Mesendoderm (in vitro differentiated cells): ENCODE measurements around the gene GFRA1.

ENCODE experiments used
- DNase-seq: peaks from one replicate; pipeline ENCODE4 v3.0.0; 2013
- H2AK5ac ChIP-seq: 2 replicates; pipeline ENCODE4 v1.6.1; 2013; ENCODE audit warnings: low read length, inconsistent platforms
- H2BK120ac ChIP-seq: 2 replicates; pipeline ENCODE4 v1.6.1; 2013; ENCODE audit warnings: low read depth, mild to moderate bottlenecking, low read length, moderate library complexity, mixed read lengths
- H2BK15ac ChIP-seq: replicated peaks from 2 replicates; pipeline ENCODE4 v1.6.1; 2013; ENCODE audit warnings: low read depth, mild to moderate bottlenecking, moderate library complexity
- H2BK5ac ChIP-seq: 2 replicates; pipeline ENCODE4 v1.6.1; 2013; ENCODE audit warnings: low read length, inconsistent platforms
- H3K18ac ChIP-seq: 2 replicates; pipeline ENCODE4 v1.6.1; 2013; ENCODE audit warnings: mild to moderate bottlenecking, low read length, mixed read lengths
- H3K23ac ChIP-seq: one replicate; pipeline ENCODE4 v1.6.1; 2013; ENCODE audit warnings: low read length
- H3K27ac ChIP-seq: 2 replicates; pipeline ENCODE4 v1.5.1; 2013; ENCODE audit warnings: low read depth, mild to moderate bottlenecking, inconsistent platforms, low read length, moderate library complexity
- H3K27me3 ChIP-seq: 2 replicates; pipeline ENCODE4 v1.6.1; 2013; ENCODE audit warnings: low read length, control low read depth, mild to moderate bottlenecking, inconsistent platforms; ENCODE audit not compliant: insufficient read depth, poor library complexity
- H3K36me3 ChIP-seq: 2 replicates; pipeline ENCODE4 v1.6.1; 2013; ENCODE audit warnings: low read length, inconsistent platforms; ENCODE audit not compliant: control insufficient read depth, insufficient read depth
- H3K4ac ChIP-seq: one replicate; pipeline ENCODE4 v1.6.1; 2013; ENCODE audit warnings: low read depth, mild to moderate bottlenecking, low read length, moderate library complexity
- H3K4me1 ChIP-seq: 2 replicates; pipeline ENCODE4 v1.6.1; 2013; ENCODE audit warnings: low read depth, low read length, inconsistent platforms; ENCODE audit not compliant: control insufficient read depth
- H3K4me2 ChIP-seq: 2 replicates; pipeline ENCODE4 v1.6.1; 2013; ENCODE audit warnings: low read length
- H3K4me3 ChIP-seq: 2 replicates; pipeline ENCODE4 v1.5.1; 2013; ENCODE audit warnings: mild to moderate bottlenecking, low read length
- H3K56ac ChIP-seq: one replicate; pipeline ENCODE4 v1.6.1; 2013; ENCODE audit warnings: low read length
- H3K79me1 ChIP-seq: 2 replicates; pipeline ENCODE4 v1.6.1; 2013; ENCODE audit warnings: low read length, inconsistent platforms
- H3K79me2 ChIP-seq: 2 replicates; pipeline ENCODE4 v1.6.1; 2013; ENCODE audit warnings: mild to moderate bottlenecking, low read length; ENCODE audit not compliant: control insufficient read depth, insufficient read depth
- H3K9ac ChIP-seq: 2 replicates; pipeline ENCODE4 v1.6.1; 2013; ENCODE audit warnings: low read length, inconsistent platforms
- H4K5ac ChIP-seq: one replicate; pipeline ENCODE4 v1.6.1; 2013; ENCODE audit warnings: low read length
- H4K8ac ChIP-seq: one replicate; pipeline ENCODE4 v1.6.1; 2013; ENCODE audit warnings: low read depth, mild to moderate bottlenecking, control low read depth, low read length, moderate library complexity
- WGBS: extraction: QIAGEN DNeasy Blood & Tissue Kit; methylation state at CpG from one replicate; pipeline ENCODE4 v1.1.7; 2013; ENCODE audit warnings: low lambda C conversion rate, missing lambda C conversion rate; ENCODE audit not compliant: insufficient coverage; ENCODE audit errors: extremely low coverage; 5-methylcytosine and 5-hydroxymethylcytosine counted together

GFRA1 gene

GRCh38 chr10:116067825-116068224 lies 205.2 kb downstream of the GFRA1 start:
- no peaks in the 10 kb centered on the region for H3K4me1 ChIP-seq
- no peak overlapping the region for H4K8ac ChIP-seq
- no peak overlapping the region for H3K18ac ChIP-seq
- H3K36me3 ChIP-seq: no peaks in the 10 kb centered on the region
- no peak overlapping the region for H3K27ac ChIP-seq
- H4K5ac ChIP-seq: no peak overlapping the region
- no peak overlapping the region for H3K9ac ChIP-seq
- no peak overlapping the region for H3K23ac ChIP-seq
- H3K79me1 ChIP-seq: no peaks in the 10 kb centered on the region
- H3K4me3 ChIP-seq: no peak overlapping the region
- no peak overlapping the region for H2BK5ac ChIP-seq
- no peaks in the 10 kb centered on the region for H3K79me2 ChIP-seq
- no CpG with 5 or more reads among the region's 7 CpGs for WGBS
- no peak for DNase-seq
- no peak overlapping the region for H3K4ac ChIP-seq
- H3K27me3 ChIP-seq: no peaks in the 10 kb centered on the region
- no peak overlapping the region for H2BK120ac ChIP-seq
- H3K56ac ChIP-seq: no peak overlapping the region
- H3K4me2 ChIP-seq: no peak overlapping the region
- H2AK5ac ChIP-seq: no peak overlapping the region
- no peak overlapping the region for H2BK15ac ChIP-seq

GRCh38 chr10:116063107-116063506 lies 209.9 kb downstream of the GFRA1 start:
- Histone ChIP-seq H2BK5ac (no peak overlapping the region), H2BK15ac (no peak overlapping the region), H3K56ac (no peak overlapping the region), H3K79me1 (no peaks in the 10 kb centered on the region), H3K4me1 (no peaks in the 10 kb centered on the region), H3K36me3 (no peaks in the 10 kb centered on the region), H3K27me3 (no peaks in the 10 kb centered on the region), H4K5ac (no peak overlapping the region), H3K27ac (no peak overlapping the region), H3K18ac (no peak overlapping the region), H3K9ac (no peak overlapping the region), H3K4ac (no peak overlapping the region), H2BK120ac (no peak overlapping the region), H3K79me2 (no peaks in the 10 kb centered on the region), H4K8ac (no peak overlapping the region), H2AK5ac (no peak overlapping the region), H3K4me2 (no peak overlapping the region), H3K23ac (no peak overlapping the region), H3K4me3 (no peak overlapping the region)
- WGBS: no CpG with 5 or more reads among the region's 4 CpGs
- DNase-seq: no peak

- no peaks in the 10 kb centered on the region for H3K4me1 ChIP-seq
- no peaks in the 10 kb centered on the region for H3K36me3 ChIP-seq
- no peak overlapping the region for H2BK15ac ChIP-seq
- no peak overlapping the region for H3K27ac ChIP-seq
- no peak overlapping the region for H3K9ac ChIP-seq
- no peak overlapping the region for H2BK120ac ChIP-seq
- no CpG with 5 or more reads among the region's 7 CpGs for whole genome bisulfite sequencing
- no peaks in the 10 kb centered on the region for H3K27me3 ChIP-seq
- no peak overlapping the region for H3K23ac ChIP-seq
- no peak overlapping the region for H2AK5ac ChIP-seq
- no peak overlapping the region for H2BK5ac ChIP-seq
- no peaks in the 10 kb centered on the region for H3K79me2 ChIP-seq
- H3K18ac ChIP-seq: no peak overlapping the region
- no peak for DNase-seq
- H3K4me2 ChIP-seq: no peak overlapping the region
- no peak overlapping the region for H4K8ac ChIP-seq
- no peak overlapping the region for H3K4me3 ChIP-seq
- no peak overlapping the region for H3K4ac ChIP-seq
- no peak overlapping the region for H3K56ac ChIP-seq
- H4K5ac ChIP-seq: no peak overlapping the region
- H3K79me1 ChIP-seq: no peaks in the 10 kb centered on the region
These were observed 212.1 kb downstream of the GFRA1 start for GRCh38 chr10:116060864-116061263.

- no CpG with 5 or more reads among the region's 7 CpGs for WGBS
- Histone ChIP-seq H3K56ac (no peak overlapping the region), H2BK5ac (no peak overlapping the region), H3K23ac (no peak overlapping the region), H3K79me1 (no peaks in the 10 kb centered on the region), H4K5ac (no peak overlapping the region), H4K8ac (no peak overlapping the region), H3K36me3 (no peaks in the 10 kb centered on the region), H3K4me1 (no peaks in the 10 kb centered on the region), H3K79me2 (no peaks in the 10 kb centered on the region), H3K4ac (no peak overlapping the region), H3K4me2 (no peak overlapping the region), H3K27me3 (no peaks in the 10 kb centered on the region), H3K18ac (no peak overlapping the region), H2AK5ac (no peak overlapping the region), H3K4me3 (no peak overlapping the region), H2BK120ac (no peak overlapping the region), H2BK15ac (no peak overlapping the region), H3K27ac (no peak overlapping the region), H3K9ac (no peak overlapping the region)
- no peak for DNase-seq
These were observed 213.7 kb downstream of the GFRA1 start for GRCh38 chr10:116059320-116059719.

- no peak overlapping the region for H3K4me3 ChIP-seq
- H3K79me2 ChIP-seq: no peaks in the 10 kb centered on the region
- no peak overlapping the region for H2BK5ac ChIP-seq
- H3K79me1 ChIP-seq: no peaks in the 10 kb centered on the region
- no peak overlapping the region for H3K4ac ChIP-seq
- no peak overlapping the region for H4K8ac ChIP-seq
- no peak overlapping the region for H3K23ac ChIP-seq
- H2AK5ac ChIP-seq: no peak overlapping the region
- no peak for DNase-seq
- H3K4me2 ChIP-seq: no peak overlapping the region
- no peak overlapping the region for H4K5ac ChIP-seq
- no peak overlapping the region for H2BK120ac ChIP-seq
- WGBS: no CpG with 5 or more reads among the region's 11 CpGs
- no peak overlapping the region for H3K9ac ChIP-seq
- no peak overlapping the region for H2BK15ac ChIP-seq
- no peak overlapping the region for H3K18ac ChIP-seq
- no peaks in the 10 kb centered on the region for H3K4me1 ChIP-seq
- no peaks in the 10 kb centered on the region for H3K27me3 ChIP-seq
- no peak overlapping the region for H3K27ac ChIP-seq
- H3K56ac ChIP-seq: no peak overlapping the region
- H3K36me3 ChIP-seq: no peaks in the 10 kb centered on the region
These were observed 216.3 kb downstream of the GFRA1 start for GRCh38 chr10:116056445-116057293.

- no peaks in the 10 kb centered on the region for H3K4me1 ChIP-seq
- H3K4me3 ChIP-seq: no peak overlapping the region
- H4K5ac ChIP-seq: no peak overlapping the region
- WGBS: no CpG with 5 or more reads among the region's 3 CpGs
- no peak overlapping the region for H3K4me2 ChIP-seq
- H3K4ac ChIP-seq: no peak overlapping the region
- H2BK5ac ChIP-seq: no peak overlapping the region
- H2BK120ac ChIP-seq: no peak overlapping the region
- H3K27ac ChIP-seq: no peak overlapping the region
- H3K9ac ChIP-seq: no peak overlapping the region
- no peaks in the 10 kb centered on the region for H3K27me3 ChIP-seq
- H3K18ac ChIP-seq: no peak overlapping the region
- no peaks in the 10 kb centered on the region for H3K36me3 ChIP-seq
- H3K79me1 ChIP-seq: no peaks in the 10 kb centered on the region
- DNase-seq: no peak
- no peak overlapping the region for H4K8ac ChIP-seq
- H2AK5ac ChIP-seq: no peak overlapping the region
- no peak overlapping the region for H3K23ac ChIP-seq
- no peaks in the 10 kb centered on the region for H3K79me2 ChIP-seq
- H3K56ac ChIP-seq: no peak overlapping the region
- no peak overlapping the region for H2BK15ac ChIP-seq
These were observed 217.1 kb downstream of the GFRA1 start for GRCh38 chr10:116055917-116056252.
